HCT116 (cell line): ENCODE measurements around the gene PCDH15. TPM values are rescaled to one million over a fixed set of nuclear protein-coding genes. Genes with fewer than 3 reads are reported as not detected.

Source experiments
- ATAC-seq: fragments of 200-7000 bp; cut with Tn5 transposase; 2 replicates; pipeline ENCODE4 v1.9.1; 2020; ENCODE audit warnings: mild to moderate bottlenecking, moderate library complexity
- BruUV-seq: library from RNA; stranded (reverse); fragments of 400-500 nt; replicated peaks from 2 replicates; lab custom pipeline; 2021; lab: Mats Ljungman, UMichigan
- CTCF ChIA-PET: fragments of 300-600 bp; sonication (Branson Sonifier 250); formaldehyde crosslinking; loops from one replicate; lab custom pipeline; 2021; ENCODE audit warnings: antibody characterized with exemption; lab: Charles Lee
- POLR2A ChIA-PET: fragments of 300-600, 350-600 bp; sonication (Branson Sonifier 250); formaldehyde crosslinking; loops from one replicate; lab custom pipeline; 2021; ENCODE audit warnings: antibody characterized with exemption; lab: Charles Lee
- RAD21 ChIA-PET, 2 experiments: fragments of 300-600 bp; sonication (Branson Sonifier 250); formaldehyde crosslinking; loops; one replicate each; lab custom pipeline; 2023; ENCODE audit warnings: low total read pairs in 2 of 2; ENCODE audit not compliant: uncharacterized antibody in 2 of 2, unreplicated experiment in 2 of 2, low non-redundant PET in 1 of 2; lab: Charles Lee
- DNase-seq: peaks from one replicate; pipeline ENCODE4 v3.0.0-alpha.2; 2010; ENCODE audit warnings: low read depth, low spot score
- H2AFZ ChIP-seq: fragments of 200-600 bp; shearing (Covaris generic), sonication (generic); 2 replicates; pipeline ENCODE4 v1.6.1; 2017; ENCODE audit warnings: low read depth, mixed run types, mixed read lengths, antibody characterized with exemption, low read length; ENCODE audit not compliant: poor library complexity, severe bottlenecking
- H3K27ac ChIP-seq: 2 replicates; pipeline ENCODE4 v1.5.1; 2012; ENCODE audit warnings: low read depth, low read length
- H3K27me3 ChIP-seq: fragments of 200-600 bp; sonication (generic); 2 replicates; pipeline ENCODE4 v1.6.1; 2016; ENCODE audit warnings: mixed run types, low read length, mixed read lengths; ENCODE audit not compliant: insufficient read depth
- H3K36me3 ChIP-seq, 2 experiments: fragments of 200-500 bp in 1 of 2; fragments of 200-600 bp in 1 of 2; sonication (Bioruptor generic) in 1 of 2; sonication (generic) in 1 of 2; 2 replicates each; pipeline versions ENCODE4 v1.5.1 to v1.6.1; 2014 to 2016; ENCODE audit warnings: low read length in 2 of 2, inconsistent platforms in 1 of 2, mixed read lengths in 1 of 2, mixed run types in 1 of 2; ENCODE audit not compliant: insufficient read depth in 2 of 2, control insufficient read depth in 1 of 2
- H3K4me1 ChIP-seq, 2 experiments: fragments of 200-600 bp in 1 of 2; sonication (generic) in 1 of 2; 2 replicates each; pipeline versions ENCODE4 v1.5.1 to v1.6.1; 2012 to 2017; ENCODE audit warnings: low read length in 2 of 2, inconsistent platforms in 1 of 2, mild to moderate bottlenecking in 1 of 2, mixed read lengths in 1 of 2, mixed run types in 1 of 2, moderate library complexity in 1 of 2; ENCODE audit not compliant: insufficient read depth in 2 of 2, control insufficient read depth in 1 of 2
- H3K4me2 ChIP-seq: fragments of 200-600 bp; sonication (generic); 2 replicates; pipeline ENCODE4 v1.6.1; 2017; ENCODE audit warnings: mixed run types, low read length, mixed read lengths
- H3K4me3 ChIP-seq, 2 experiments: fragments of 200-600 bp in 1 of 2; sonication (generic) in 1 of 2; replicated peaks in 1 of 2; 2 replicates each; pipeline ENCODE4 v1.5.1; 2011 to 2016; ENCODE audit warnings: low read length in 2 of 2, control low read depth in 1 of 2, low read depth in 1 of 2, mild to moderate bottlenecking in 1 of 2, mixed read lengths in 1 of 2, mixed run types in 1 of 2
- H3K79me2 ChIP-seq: fragments of 200-600 bp; sonication (generic); 2 replicates; pipeline ENCODE4 v1.6.1; 2017; ENCODE audit warnings: mild to moderate bottlenecking, mixed run types, low read length, moderate library complexity, mixed read lengths; ENCODE audit not compliant: insufficient read depth
- H3K9ac ChIP-seq: fragments of 200-600 bp; sonication (generic); 2 replicates; pipeline ENCODE4 v1.6.1; 2016; ENCODE audit warnings: low read length, mixed read lengths
- H3K9me2 ChIP-seq: fragments of 200-600 bp; sonication (generic), shearing (Covaris generic); 2 replicates; pipeline ENCODE4 v1.6.1; 2017; ENCODE audit warnings: mixed run types, mild to moderate bottlenecking, moderate library complexity; ENCODE audit not compliant: insufficient read depth
- H3K9me3 ChIP-seq, 2 experiments: fragments of 200-500 bp in 1 of 2; fragments of 200-600 bp in 1 of 2; sonication (Bioruptor generic) in 1 of 2; sonication (generic) in 1 of 2; 2 replicates each; pipeline ENCODE4 v1.6.1; 2014 to 2017; ENCODE audit warnings: low read length in 2 of 2, mixed read lengths in 2 of 2, inconsistent platforms in 1 of 2, low read depth in 1 of 2, mild to moderate bottlenecking in 1 of 2, mixed run types in 1 of 2, moderate library complexity in 1 of 2; ENCODE audit not compliant: control insufficient read depth in 1 of 2, insufficient read depth in 1 of 2
- H4K20me1 ChIP-seq: fragments of 200-600 bp; sonication (generic), shearing (Covaris generic); 2 replicates; pipeline ENCODE4 v1.6.1; 2017; ENCODE audit warnings: mixed run types, mild to moderate bottlenecking, moderate library complexity; ENCODE audit not compliant: insufficient read depth
- CEBPB ChIP-seq: IDR thresholded peaks from 2 replicates; pipeline ENCODE4 v1.6.1; 2012; ENCODE audit warnings: low read depth
- CTCF ChIP-seq, 3 experiments: fragments of 200-600 bp in 1 of 3; sonication (generic) in 1 of 3; IDR thresholded peaks in 2 of 3; conservative IDR thresholded peaks in 1 of 3; 2 replicates each; pipeline ENCODE4 v1.5.1; 2012 to 2017; ENCODE audit warnings: low read depth in 2 of 3, low read length in 2 of 3, antibody characterized with exemption in 1 of 3, borderline replicate concordance in 1 of 3, control low read depth in 1 of 3, mild to moderate bottlenecking in 1 of 3, mixed read lengths in 1 of 3, mixed run types in 1 of 3, moderate library complexity in 1 of 3; ENCODE audit not compliant: insufficient read depth in 1 of 3
- ELF1 ChIP-seq: IDR thresholded peaks from 2 replicates; pipeline ENCODE4 v1.6.1; 2012; ENCODE audit warnings: low read depth, borderline replicate concordance
- EZH2phosphoT487 ChIP-seq: fragments of 200-600 bp; IDR thresholded peaks from 2 replicates; pipeline ENCODE4 v1.6.1; 2018; ENCODE audit warnings: antibody characterized with exemption, borderline replicate concordance
- FOSL1 ChIP-seq: IDR thresholded peaks from 2 replicates; pipeline ENCODE4 v1.6.1; 2012; ENCODE audit warnings: low read depth
- MAX ChIP-seq: IDR thresholded peaks from 2 replicates; pipeline ENCODE4 v1.6.1; 2012
- POLR2AphosphoS5 ChIP-seq: IDR thresholded peaks from 2 replicates; pipeline ENCODE4 v1.6.1; 2011; ENCODE audit warnings: mild to moderate bottlenecking, low read depth, low read length, moderate library complexity
- SIN3A ChIP-seq: IDR thresholded peaks from 2 replicates; pipeline ENCODE4 v1.6.1; 2012; ENCODE audit warnings: low read depth
- ZBTB33 ChIP-seq: IDR thresholded peaks from 2 replicates; pipeline ENCODE4 v1.6.1; 2011; ENCODE audit warnings: mild to moderate bottlenecking, low read length, moderate library complexity; ENCODE audit not compliant: insufficient replicate concordance; ENCODE audit errors: extremely low read depth
- ZFX ChIP-seq: fragments of 450-650 bp; IDR thresholded peaks from 2 replicates; pipeline ENCODE4 v1.6.1; 2017
- ZNF274 ChIP-seq: fragments of 200-500 bp; sonication (Bioruptor generic); IDR thresholded peaks from 2 replicates; pipeline ENCODE4 v1.6.1; 2014; ENCODE audit warnings: mild to moderate bottlenecking, low read depth, low read length, inconsistent platforms
- intact Hi-C: fragments of 100-400 bp; cut with micrococcal nuclease; formaldehyde crosslinking; loops from 2 replicates; pipeline ENCODE4 v1.10.0; 2022
- total RNA-seq: library from RNA; stranded (reverse); gene quantifications from one replicate; pipeline ENCODE4 v1.2.1, GENCODE V29; 2021; ENCODE audit not compliant: unreplicated experiment

Gene PCDH15
- total RNA-seq, 1 experiment from 2014 or later = not detected

GRCh38 chr10:54550016-54550415, 251.0 kb downstream of the PCDH15 start:
- Histone ChIP-seq H3K27ac (no peak overlapping the region), H3K4me1 (no peaks in the 10 kb centered on the region), H3K79me2 (no peaks in the 10 kb centered on the region), H3K36me3 (no peaks in the 10 kb centered on the region), H3K9me3 (peaks cover 5 to 13% of the 10 kb centered on the region in 2 experiments; a peak in 2 of 4 replicates), H3K27me3 (no peaks in the 10 kb centered on the region), H4K20me1 (no peaks in the 10 kb centered on the region), H3K4me2 (no peak overlapping the region), H3K9ac (no peak overlapping the region), H2AFZ (no peak overlapping the region), H3K4me3 (no peak overlapping the region), H3K9me2 (no peaks in the 10 kb centered on the region)
- ChIA-PET RAD21 (no interaction called here), POLR2A (no interaction called here), CTCF (no interaction called here)
- DNase-seq (no peak), ATAC-seq (no peak)
- no peak for TF ChIP-seq EZH2phosphoT487
- TF ChIP-seq ZFX = no peak
- TF ChIP-seq CTCF (IDR thresholded peaks at IDR 0.05 in 2 of 3, conservative IDR thresholded peaks at IDR 0.05 in 1 of 3; ENCODE audit: borderline replicate concordance in 1 of 3, insufficient read depth in 1 of 3, low read depth in 2 of 3, low read length in 2 of 3) = no peak
- TF ChIP-seq POLR2AphosphoS5 = no peak
- no peak for TF ChIP-seq ZBTB33
- TF ChIP-seq SIN3A = no peak
- no peak for TF ChIP-seq ZNF274
- no peak for TF ChIP-seq MAX
- TF ChIP-seq ELF1 = no peak
- no peak for TF ChIP-seq FOSL1
- TF ChIP-seq CEBPB = no peak
- intact Hi-C loops = no loop called here
- BruUV-seq = no TSS peak
